ENCODE data around the gene SNX11.

SNX11 gene

DNA sequence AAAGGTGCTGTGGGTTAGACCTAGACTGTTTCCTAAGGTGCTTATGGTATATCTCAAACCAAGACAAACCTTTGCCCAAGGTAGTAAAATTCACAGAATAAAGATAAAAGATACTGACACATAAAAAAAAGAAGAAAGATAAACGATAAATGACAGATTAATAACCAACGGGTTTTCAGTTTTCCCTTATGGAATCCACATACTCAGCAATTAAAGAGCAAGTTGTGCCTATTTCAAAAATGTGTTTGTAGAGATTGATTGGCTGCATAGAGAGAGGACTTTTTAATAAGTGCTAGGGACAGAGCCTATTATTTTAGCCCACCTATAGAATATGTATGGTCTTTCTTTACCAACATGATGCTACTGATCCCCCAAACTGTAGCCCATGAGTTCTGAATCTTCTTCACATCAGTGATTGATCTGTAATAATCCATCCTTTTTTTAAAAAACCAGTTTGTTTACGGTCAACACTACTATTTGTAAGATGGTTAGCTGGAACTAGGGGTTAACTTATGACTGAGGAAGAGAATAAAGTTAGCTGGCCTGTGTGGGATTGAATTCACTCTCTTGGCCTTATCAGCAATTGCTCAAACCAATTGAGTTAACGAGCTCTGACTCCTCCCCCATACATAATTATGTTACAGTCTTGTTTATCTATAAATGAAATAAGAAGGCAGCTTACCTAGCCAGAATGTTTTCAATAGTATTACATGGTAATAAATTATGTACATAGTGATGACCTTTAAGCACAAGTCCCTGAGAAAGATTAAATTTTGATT is 53.8 kb downstream of the SNX11 start:
- H3K27ac Mint-ChIP-seq (ENCODE audit: low read depth), result no peak overlapping the region
- ATAC-seq (replicated peaks; ENCODE audit: extremely low read depth, poor library complexity, severe bottlenecking), result no peak

DNA sequence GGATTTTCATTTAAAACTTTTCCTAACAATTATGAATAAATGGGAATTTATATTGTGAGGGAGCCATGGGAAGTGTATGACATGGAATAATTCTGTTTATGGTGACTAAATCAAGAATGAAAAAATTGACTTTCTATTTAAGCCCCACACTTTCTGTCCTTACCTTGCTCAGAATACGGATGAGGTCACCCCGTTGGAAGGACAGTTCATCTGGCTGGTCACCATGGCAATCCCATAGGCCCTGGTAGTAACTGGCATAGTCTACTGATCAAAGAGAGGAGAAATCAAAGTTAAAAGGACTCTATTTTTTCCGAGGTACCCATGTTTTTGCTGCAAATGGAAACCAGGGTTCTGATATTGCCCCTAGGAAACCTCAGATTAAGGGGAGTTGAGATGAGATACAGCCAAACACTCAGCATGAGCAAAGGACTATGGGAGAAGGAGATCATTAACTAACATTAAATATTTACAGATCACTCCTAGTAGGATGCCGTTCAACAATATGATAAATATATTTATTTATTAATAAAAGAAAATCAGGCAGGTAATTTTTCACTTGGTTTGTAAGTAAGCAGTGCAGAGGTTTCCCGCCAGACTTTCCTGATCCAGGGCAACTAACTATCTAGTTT is 54.9 kb downstream of the SNX11 start:
- H3K4me3 Mint-ChIP-seq, result no peak overlapping the region
- no peak for ATAC-seq (replicated peaks; ENCODE audit: extremely low read depth, poor library complexity, severe bottlenecking)
- H3K27me3 Mint-ChIP-seq, result no peaks in the 10 kb centered on the region
- H3K36me3 Mint-ChIP-seq (ENCODE audit: insufficient read depth), result peaks cover 44% of the 10 kb centered on the region
- H3K4me1 Mint-ChIP-seq, result peaks cover 5% of the 10 kb centered on the region
- DNase-seq (ENCODE audit: low spot score in 2 of 2), result no peak
- H3K9me3 Mint-ChIP-seq, result no peaks in the 10 kb centered on the region
- H3K27ac Mint-ChIP-seq (ENCODE audit: low read depth), result no peak overlapping the region

More for the DNA sequence above, 53.8 kb downstream of the SNX11 start:
- Mint-ChIP-seq H3K4me3 (no peak overlapping the region), H3K9me3 (no peaks in the 10 kb centered on the region), H3K36me3 (ENCODE audit: insufficient read depth) (peaks cover 37% of the 10 kb centered on the region), H3K27me3 (no peaks in the 10 kb centered on the region), H3K4me1 (peaks cover 5% of the 10 kb centered on the region)
- no peak for DNase-seq (ENCODE audit: low spot score in 2 of 2)

DNA sequence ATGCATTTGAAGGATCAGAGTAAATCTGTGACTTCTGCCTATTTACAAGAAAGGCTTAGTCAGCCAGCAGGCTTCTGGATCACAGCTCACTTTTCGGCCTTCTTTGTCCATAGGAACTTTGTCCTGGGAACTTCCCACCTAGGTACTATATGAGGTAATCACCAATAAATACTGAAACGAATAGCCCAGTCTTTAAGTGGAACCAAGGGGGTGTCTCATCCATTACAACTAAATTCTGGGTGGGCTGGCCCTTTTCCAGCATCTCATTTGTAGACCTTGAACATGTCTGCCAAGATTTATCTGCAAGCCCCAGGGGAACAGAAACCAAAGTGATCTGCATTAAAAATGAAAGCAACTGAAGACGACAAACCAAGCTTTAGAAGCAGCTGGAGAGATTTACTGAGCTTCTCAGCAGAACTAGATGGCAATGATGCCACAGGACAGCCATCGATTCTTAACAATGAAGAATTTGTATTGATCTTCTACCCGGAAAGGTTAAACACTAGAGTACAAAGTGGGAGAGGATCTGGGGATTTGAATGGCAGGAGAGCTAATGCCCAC is 55.5 kb downstream of the SNX11 start:
- Mint-ChIP-seq H3K27me3 (no peaks in the 10 kb centered on the region), H3K4me3 (no peak overlapping the region), H3K4me1 (peaks cover 5% of the 10 kb centered on the region), H3K9me3 (no peaks in the 10 kb centered on the region), H3K36me3 (ENCODE audit: insufficient read depth) (peaks cover 43% of the 10 kb centered on the region), H3K27ac (ENCODE audit: low read depth) (no peak overlapping the region)
- no peak for ATAC-seq (replicated peaks; ENCODE audit: extremely low read depth, poor library complexity, severe bottlenecking)
- DNase-seq (ENCODE audit: low spot score in 2 of 2), result no peak

DNA sequence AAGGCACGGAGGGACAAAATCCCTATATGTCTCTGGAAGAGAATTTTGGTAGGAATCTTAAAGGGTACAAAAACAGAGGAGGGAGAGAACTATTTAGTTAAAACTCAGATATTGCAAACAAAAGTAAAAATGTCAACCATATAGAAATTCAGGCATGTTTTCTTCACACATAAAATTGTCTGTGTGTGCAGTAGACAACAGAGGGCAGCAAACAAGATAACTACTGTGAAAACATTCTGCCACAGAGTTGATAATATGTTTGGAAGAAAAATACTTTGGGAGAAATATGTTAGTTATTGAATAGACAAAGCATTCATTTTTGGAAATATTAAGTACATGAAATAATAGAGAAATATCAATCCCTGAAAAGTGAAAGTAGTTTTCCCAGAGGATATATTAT is 56.2 kb downstream of the SNX11 start:
- Mint-ChIP-seq H3K36me3 (ENCODE audit: insufficient read depth) (peaks cover 44% of the 10 kb centered on the region), H3K4me3 (no peak overlapping the region), H3K4me1 (peaks cover 5% of the 10 kb centered on the region), H3K27me3 (no peaks in the 10 kb centered on the region), H3K9me3 (no peaks in the 10 kb centered on the region), H3K27ac (ENCODE audit: low read depth) (no peak overlapping the region)
- no peak for ATAC-seq (replicated peaks; ENCODE audit: extremely low read depth, poor library complexity, severe bottlenecking)
- no peak for DNase-seq (ENCODE audit: low spot score in 2 of 2)

DNA sequence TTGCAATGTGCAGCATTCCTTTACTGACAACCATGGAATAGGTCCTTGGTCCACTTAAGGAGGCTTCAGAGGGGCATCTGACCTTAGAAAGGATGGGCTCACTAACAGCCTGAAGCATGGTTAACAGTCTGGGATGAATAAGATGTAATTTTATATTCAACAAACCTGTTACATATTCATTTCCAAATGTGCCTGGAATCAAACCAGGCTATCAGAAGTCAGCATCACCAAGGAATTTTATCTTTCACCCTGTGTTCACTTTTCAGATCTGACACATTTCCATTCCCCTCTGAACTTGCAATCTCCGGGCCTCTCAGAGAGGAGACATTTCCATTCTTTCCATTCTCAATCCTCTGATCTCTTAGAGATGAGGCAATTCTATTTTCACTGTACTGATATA is 62.4 kb downstream of the SNX11 start:
- Mint-ChIP-seq H3K27ac (ENCODE audit: low read depth) (no peak overlapping the region), H3K9me3 (no peaks in the 10 kb centered on the region), H3K4me3 (no peak overlapping the region), H3K36me3 (ENCODE audit: insufficient read depth) (peaks cover 47% of the 10 kb centered on the region), H3K4me1 (peaks cover 14% of the 10 kb centered on the region), H3K27me3 (no peaks in the 10 kb centered on the region)
- no peak for ATAC-seq (replicated peaks; ENCODE audit: extremely low read depth, poor library complexity, severe bottlenecking)
- DNase-seq (ENCODE audit: low spot score in 2 of 2), result no peak

Measured in central memory CD8-positive, alpha-beta T cell (primary cell).